Ecto neural progenitor cell (in vitro differentiated cells): ENCODE results near the gene ARL5A.
A peak's percentile ranks its signal among the peaks of the same experiment; 100 is the strongest.

ENCODE experiments used
- DNase-seq: peaks from one replicate; pipeline ENCODE4 v3.0.0-alpha.2; 2018; ENCODE audit warnings: low spot score

The ARL5A gene

DNA sequence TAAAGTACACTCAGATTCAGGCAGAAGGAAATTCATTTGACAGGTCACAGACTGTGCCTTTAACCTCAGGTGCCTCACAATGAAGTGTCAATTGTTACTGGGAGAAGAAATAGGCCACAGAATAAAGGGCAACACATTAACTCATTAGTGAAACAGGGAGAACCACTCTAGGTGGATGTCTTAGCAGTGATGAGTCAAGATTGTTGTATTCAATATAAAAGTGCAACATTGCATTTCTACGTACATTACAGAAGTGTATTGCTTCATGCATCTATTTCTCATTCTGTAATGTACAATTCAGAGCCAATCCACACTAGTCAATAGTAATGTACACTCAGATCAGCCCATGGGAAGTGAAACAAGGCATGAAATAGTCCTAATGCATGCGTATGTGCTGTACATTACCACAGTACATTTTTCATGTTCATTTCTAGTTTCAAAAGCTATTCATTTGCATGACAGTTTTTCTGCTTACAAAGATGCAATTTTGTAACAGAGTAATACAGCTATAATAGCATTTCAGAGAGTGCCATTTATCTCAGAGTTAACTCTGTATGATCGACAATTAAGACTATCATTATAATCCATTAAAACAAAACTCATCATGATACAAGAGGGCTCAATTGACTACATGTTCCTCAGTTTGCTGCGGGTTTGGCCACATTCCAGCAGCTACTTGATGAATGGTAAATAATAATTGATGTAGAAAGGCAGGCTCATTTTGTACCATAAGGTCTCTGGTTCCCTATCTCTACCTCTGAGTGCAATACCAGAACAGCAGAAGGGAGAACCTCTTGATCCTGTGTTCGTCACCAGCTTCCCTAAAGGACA is 12.2 kb upstream of the ARL5A start:
- DNase-seq, result no peak

DNA sequence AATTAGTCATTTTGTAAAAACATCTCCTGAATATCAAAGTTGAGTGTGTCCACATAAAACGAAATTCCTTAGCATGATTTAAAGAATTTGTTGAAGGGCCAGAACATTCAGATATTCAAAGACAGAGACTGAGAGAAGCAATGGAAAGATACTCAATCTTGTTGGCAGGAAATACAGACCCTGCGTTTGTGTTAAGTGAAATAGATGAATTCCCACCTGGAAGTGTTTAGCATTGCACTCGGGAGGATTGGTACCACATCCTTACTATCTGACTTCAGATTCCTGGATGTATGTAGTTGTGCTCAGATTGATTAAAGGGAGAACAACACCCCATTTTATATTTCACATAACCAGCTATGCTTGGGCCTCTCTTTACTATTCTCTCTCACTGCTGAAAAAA is 9.7 kb upstream of the ARL5A start:
- no peak for DNase-seq

DNA sequence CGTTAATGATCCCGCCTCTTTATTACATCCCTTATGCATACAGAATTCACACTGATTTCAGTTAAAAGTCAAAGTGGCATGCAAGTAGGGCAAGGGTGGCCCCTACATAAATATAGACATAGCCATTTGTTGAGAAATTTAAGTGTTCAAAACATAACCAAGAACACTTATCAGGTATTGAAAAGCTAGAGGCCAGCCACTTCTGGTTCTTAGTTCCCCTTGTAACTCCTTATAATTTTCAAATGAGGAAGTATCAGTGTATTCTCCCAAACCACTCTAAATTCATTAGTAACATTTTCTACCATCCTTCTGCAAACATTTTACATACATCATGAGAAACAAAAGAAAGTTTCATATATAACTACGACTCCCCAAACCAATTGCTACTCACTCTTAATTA is 5.8 kb upstream of the ARL5A start:
- no peak for DNase-seq

DNA sequence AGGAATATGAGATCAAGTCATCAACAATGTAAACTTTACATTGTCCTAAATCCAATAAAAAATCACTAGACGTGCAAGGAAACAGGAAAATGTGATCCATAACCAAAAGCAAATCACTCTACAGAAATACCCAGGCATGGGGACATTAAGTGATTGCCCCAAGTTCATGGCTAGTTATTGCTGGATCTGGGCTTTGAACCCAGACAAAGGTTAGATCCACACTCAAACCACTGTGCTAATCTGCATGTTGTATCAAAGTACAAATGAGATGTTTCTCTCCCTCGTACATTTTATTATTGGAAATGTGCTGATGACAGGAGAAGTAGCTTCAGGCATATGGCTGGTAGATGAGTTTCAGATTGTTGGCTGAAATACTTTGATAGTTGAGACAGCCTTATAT is 2.7 kb upstream of the ARL5A start:
- no peak for DNase-seq

DNA sequence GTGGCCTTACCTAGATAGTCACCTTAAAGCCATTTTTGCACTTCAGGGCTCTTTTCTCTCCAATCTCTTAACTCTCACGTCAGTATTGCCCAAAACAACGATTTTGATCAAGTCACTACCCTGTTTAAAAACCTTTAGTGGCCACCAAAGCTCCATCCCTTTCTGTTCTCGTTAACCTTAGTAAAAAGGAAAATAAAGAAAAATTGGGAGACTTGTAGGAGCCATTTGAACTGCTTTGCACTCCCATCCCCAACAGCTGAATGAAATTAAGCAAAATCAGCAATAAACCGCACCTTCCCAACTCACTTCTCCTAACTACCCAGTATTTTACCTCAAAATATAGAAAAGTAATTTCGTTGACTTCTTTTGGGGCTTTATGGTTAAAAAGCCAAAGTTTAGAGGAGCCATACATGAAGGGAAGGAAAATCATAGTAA is 686 bp upstream of the ARL5A start:
- DNase-seq, result no peak

DNA sequence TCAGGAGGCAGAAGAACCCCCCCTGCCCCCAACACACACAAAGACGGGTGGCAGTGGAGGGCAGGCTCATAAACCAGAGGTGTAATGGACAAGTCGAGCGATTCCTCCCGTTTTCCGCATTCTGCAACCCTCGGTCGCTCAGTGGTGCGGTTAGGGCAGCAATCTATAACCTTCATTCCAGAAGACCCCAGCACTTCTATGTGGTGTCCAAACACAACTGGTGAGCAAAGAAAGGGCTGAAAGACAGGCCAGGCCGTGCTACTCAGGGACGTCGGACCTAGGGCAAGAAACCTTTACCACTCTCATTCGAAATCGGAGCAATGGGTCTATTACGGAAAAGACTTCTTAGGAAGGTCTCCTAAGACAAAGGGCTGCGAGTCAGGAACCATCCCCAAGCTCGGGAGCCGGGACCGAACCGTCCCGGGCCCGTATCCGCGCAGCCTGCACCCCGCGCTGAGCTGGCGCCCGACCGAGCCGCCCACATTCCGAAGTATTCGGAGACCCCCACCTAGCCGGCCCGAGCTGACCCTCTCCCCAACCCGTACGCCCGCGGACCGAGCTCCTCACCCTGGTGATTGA is 568 bp downstream of the ARL5A start:
- peak; percentile 49 for DNase-seq

DNA sequence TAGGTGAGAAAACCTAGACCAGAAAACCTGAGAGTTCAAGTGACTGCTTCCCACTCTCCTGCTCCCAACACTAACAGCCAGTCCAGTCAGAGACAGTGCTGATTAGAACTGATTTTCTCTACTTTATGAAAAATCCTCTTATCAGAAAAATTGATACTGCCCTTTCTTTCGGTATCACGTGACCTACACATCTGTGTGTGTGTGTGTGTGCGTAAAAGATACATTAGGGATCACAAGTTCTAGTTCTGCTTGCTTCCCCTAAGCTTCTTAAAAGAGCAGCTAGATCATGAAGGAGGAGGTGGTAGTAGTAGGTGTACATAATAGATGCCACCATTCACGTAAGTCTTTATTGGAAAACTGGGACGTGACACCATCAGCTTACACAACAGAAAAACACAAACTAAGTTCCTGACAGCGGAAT is 1.5 kb downstream of the ARL5A start:
- DNase-seq, result no peak

DNA sequence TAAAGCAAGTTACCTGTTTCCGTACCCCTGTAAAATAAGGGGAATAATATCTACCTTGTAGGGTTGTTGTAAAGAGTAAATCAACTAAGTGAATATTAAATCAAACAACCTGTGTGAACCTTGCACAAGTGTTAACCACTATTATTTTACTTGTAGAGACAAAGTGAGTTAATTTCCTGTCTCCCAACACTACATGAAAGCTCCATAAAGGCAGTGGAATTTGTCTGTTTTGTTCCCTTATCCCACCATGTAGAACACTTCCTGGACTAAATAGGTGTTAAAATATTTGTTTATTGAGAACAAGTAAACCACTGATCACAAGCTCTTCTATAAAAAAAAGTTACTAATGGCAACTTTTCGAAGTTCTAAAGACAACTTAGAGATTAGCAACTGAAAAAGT is 3.3 kb downstream of the ARL5A start:
- DNase-seq, result no peak

DNA sequence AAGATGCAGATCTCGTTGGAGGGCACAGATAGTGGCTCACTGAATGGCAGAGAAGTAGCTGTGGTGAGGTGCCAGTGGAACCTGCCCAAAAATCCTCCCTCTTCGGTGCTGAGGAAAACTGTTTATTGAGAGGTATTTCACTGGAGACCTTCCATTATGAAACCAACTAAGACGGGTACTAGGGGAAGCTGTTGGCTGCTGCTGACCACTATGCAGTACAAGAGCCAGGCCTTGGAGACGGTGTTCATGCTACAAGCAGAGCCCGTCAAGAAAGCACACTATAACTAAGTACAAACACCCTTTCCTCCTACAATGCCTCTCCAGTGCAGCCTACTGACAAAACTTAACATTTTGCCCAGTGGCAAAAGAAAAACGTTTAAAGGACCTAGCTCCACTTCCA is 4.6 kb downstream of the ARL5A start:
- no peak for DNase-seq

DNA sequence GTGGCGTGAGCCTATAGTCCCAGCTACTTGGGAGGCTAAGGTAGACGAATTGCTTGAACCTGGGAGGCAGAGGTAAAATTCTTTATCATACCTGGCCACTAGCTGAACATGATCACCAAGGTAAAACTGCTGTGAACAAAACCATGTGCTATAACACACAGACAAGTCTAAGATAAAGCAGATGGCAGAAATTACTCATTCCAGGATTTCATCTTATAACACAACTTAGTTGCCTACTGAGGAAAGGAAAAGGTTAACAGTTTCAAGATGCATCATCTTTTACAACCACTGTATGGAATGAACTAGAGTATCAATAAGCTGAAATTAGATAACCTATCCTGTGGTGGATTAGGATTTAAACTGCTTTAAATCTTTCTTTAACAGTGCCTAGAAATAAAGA is 8.3 kb downstream of the ARL5A start:
- no peak for DNase-seq

DNA sequence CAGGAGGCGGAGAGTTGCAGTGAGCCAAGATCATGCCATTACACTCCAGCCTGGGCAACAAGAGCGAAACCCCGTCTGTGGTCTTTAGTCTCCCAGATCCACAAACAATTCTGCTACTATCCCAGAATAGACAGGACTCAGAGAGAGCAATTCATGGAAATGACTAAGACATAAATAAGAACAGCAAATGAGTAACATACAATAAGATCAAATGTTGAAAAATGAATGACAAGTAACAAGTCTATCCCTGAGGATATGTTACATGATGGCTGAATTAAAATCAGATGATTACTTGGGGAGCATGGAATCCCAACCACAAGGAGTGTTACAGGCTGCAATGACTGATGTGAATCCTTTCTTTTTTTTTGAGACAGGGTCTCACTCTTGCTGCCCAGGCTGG is 10.3 kb downstream of the ARL5A start:
- DNase-seq, result no peak

DNA sequence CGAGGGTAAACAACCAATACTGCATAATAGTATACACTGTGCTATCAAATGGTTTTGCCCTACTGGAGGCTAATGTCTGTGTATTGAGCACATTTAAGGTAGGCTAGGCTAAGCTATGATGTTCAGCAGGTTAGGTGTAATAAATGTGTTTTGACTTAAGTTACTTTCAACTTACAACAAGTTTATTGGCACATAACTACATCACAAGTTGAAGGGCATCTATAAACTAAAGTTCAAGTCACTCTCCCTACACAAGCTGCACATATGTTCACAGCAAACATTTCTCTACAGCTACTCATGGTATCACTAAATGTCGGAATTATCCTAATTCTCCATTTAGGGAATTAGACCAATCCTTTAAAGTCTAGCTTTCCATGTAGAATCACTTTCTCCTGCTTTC is 11.4 kb downstream of the ARL5A start:
- no peak for DNase-seq

DNA sequence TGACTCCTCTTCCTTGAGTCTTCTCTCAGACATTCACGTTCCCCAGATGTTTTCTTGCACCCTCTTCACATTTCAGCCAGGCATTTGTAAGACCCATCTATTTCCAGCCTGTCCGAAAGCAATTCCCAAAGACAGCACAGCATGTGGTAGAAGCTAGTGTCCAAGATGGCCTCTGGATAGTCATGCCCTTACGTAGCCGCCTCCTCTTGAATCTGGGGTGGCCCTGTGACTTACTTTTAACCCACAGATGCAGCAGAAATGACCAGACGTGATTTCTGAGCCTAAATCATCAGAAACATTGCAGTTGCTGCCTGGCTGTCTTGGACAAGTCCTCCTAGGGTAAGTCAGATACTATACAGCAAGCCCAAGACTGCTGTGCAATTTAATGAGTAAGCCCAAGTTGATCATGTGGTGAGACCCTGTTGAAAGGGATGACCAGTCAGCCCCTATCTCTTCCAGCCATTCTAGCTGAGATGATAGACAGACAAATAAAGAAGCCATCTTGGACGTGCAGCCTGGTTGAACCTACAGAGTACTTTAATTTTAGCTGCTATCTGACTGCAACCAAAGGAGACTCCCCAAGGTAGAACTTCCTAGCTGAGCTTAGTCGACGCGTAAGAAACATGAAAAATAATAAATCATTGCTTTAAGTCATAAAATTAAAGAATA is 12.3 kb downstream of the ARL5A start:
- DNase-seq, result no peak

DNA sequence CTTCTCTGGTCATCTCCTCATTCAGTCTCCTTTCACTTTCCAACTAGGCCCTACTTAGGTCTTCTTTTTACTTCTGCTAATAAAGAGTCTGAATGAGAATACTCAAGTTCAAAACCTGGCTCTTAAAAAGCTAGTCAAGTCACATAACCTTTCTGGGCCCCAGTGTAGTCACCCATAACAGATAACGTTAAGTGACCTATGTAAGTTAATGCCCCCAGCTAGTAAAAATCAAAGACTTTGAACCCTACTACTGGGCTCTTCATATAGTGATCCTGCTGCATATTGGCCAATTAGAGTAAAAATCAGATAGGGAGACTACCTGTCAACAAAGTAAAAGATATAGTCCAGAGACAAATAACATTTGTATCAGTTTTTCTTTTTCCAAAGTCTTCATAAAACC is 17.7 kb downstream of the ARL5A start:
- no peak for DNase-seq

DNA sequence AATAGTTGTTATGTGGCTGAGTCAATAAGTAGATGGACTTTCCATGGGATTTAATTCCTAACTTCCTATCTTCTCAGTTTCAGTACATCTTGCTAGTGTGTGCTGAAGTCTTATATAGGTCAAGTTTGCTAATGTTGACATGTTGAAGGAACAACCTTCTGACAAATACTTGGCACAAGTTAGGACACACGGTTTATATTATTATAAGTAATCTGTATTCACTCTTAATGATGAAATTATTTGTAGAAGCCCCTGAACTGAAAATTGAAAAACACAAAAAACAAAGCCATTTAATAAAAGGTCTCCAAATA is 19.2 kb downstream of the ARL5A start:
- no peak for DNase-seq

DNA sequence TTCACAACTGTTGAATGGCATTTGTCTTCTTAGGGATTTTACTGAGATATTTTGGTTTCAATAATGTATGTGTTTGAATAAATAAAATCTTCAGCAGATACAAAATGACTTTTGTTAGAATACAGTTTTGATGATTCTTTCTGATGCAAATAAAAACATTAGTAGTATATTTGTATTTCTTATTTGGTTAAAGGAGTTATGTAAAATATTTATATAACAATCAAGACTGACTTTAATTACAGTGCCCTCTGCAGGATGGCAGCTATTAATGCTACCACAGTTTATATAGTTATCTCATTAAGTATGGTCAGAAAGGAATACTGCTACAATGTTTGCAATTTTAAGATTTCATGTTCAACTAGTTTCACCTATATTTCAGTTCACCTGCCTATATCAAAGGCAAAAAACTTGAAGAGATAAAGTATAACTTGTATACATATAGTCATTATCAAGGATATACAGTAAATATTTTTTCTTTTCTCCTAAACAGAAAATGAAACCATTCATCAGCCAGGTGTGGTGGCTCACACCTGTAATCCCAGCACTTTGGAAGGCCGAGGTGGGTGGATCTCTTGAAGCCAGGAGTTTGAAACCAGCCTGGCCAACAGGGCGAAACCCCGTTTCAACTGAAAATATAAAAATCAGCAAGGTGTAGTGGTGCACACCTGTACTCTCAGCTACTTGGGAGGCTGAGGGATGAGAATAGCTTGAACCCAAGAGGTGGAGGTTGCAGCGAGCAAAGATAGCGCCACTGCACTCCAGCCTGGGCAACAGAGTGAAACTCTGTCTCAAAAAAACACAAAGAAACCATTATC is 19.8 kb downstream of the ARL5A start:
- no peak for DNase-seq

DNA sequence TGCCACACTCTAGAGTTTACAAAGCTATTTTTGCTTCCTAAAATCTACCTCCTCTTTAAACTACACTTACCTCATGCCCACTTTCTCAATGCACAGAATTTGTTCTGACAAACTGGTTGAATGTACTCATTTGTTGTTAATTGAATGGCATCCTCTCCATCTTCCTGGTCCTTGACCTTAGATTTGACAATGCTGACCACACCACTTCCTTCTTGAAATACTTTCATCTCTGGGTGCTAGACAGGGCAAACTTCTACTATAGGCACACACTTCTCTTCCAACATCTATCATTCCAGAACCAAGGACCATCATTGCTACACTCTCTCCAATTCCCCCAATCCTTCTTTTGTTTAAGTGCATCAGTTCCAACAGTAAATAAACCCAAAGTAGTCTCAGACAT is 22.3 kb downstream of the ARL5A start:
- no peak for DNase-seq

DNA sequence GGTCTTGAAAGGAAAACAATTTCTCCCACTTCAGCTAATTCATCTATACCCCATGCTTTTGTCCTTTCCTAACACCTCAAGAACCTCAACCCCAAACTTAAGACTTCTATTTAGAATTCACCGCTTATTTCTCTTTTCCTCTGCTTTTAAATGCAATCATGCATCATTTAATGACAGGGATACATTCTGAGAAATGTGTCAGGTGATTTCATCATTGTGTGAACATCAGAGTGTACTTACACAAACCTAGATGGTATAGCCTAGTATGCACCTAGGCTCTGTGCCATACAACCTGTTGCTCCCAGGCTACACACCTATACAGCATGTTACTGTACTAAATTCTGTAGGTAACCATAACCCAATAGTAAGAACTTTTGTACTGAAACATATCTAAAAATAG is 22.9 kb downstream of the ARL5A start:
- DNase-seq, result no peak

DNA sequence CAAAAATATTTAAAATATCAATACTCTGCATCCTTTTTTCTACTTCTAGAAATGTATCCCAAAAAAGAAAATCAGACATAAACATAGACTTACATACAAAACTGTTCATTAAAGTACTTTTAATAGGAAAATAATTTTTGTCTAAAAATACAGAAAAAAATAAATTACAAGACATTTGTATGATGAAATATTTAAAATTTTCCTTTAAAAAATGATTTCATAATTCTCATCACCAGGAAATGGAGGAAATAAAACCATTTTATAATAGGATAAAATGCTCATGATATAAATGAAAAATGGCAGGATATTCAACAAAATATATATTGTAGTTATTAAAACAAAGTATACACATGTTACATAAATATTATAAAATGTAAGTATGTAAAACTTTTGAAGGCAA is 24.4 kb downstream of the ARL5A start:
- no peak for DNase-seq

DNA sequence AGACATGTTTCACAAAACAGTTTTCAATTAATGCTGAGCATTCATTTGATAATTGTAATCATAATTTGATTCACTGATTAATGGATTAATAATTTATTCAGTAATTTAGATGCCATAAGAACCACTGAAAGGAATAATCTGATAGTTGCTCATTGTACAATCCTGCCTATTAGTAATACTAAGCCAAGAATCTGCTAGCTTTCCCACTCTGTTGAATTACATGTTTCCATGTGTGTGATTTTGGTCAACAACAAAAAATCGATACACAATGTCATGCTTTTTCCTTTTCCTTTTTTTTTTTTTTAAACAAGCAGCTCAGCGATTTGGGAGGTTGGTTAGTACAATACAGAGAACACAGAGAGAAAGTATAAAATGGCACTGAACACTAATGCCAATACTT is 25.9 kb downstream of the ARL5A start:
- no peak for DNase-seq

DNA sequence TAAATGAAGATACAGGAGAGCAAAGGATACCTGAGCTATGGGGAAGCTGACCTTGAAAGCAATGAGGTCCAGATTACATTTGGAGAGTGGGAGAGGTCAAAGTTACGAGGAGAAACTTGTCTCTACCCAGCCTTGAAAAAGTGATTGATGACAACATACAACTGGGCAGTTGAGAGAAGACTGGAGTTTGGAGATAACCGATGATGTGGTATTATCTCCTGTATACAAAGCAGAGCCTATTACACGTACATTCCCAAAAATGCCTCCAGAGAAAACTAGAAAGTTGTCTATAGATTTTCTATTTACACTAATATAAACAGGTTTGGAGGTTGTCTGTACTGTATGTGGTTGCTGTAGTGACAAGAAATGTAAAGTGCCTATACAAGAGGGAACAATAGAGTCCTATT is 28.3 kb downstream of the ARL5A start:
- DNase-seq, result no peak

DNA sequence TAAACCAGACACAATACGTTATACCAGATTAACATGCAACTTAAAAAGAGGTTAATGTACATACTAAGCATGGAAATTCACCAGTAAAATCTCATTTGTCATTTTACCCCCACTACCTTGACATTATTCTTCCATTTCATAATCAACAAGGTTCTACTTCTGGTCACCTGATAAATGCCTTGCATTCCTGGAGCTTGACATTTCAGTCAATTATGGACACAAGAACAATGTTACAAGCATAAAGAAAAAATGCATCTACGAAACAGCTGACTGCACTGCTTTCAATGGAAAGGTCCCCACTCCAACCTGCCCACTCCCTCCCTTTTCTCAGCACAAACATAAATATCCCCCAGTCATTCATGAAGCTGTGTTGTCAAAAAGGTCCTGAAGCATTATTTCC is 31.4 kb downstream of the ARL5A start:
- no peak for DNase-seq
